Nephron (organoid): ENCODE measurements around the gene BMX.

Experiments used
- H3K27ac Mint-ChIP-seq, 3 experiments: 2 replicates each; pipeline ENCODE4 v1.8.0; 2020; ENCODE audit warnings: mixed read lengths in 3 of 3, mild to moderate bottlenecking in 2 of 3, moderate library complexity in 1 of 3
- H3K27me3 Mint-ChIP-seq: 2 replicates; pipeline ENCODE4 v1.8.0; 2021; ENCODE audit warnings: low read depth, mild to moderate bottlenecking, moderate library complexity, mixed read lengths
- H3K36me3 Mint-ChIP-seq: 2 replicates; pipeline ENCODE4 v1.8.0; 2020; ENCODE audit warnings: low read depth, mixed read lengths
- H3K4me1 Mint-ChIP-seq: 2 replicates; pipeline ENCODE4 v1.8.0; 2020; ENCODE audit warnings: mixed read lengths
- H3K4me3 Mint-ChIP-seq, 3 experiments: 2 replicates each; pipeline ENCODE4 v1.8.0; 2020; ENCODE audit warnings: mild to moderate bottlenecking in 3 of 3, mixed read lengths in 3 of 3, moderate library complexity in 2 of 3
- H3K9me3 Mint-ChIP-seq: 2 replicates; pipeline ENCODE4 v1.8.0; 2020; ENCODE audit warnings: mixed read lengths
- CTCF ChIP-seq, 3 experiments: fragments of 200-600 bp; sonication (generic); IDR thresholded peaks; one replicate each; pipeline ENCODE4 v1.5.0; 2021; ENCODE audit warnings: antibody characterized with exemption in 3 of 3; ENCODE audit not compliant: unreplicated experiment in 3 of 3

BMX gene

GRCh38 chrX:15469613-15470012, 31.0 kb upstream of the BMX start:
- H3K9me3 Mint-ChIP-seq, result no peaks in the 10 kb centered on the region
- no peaks in the 10 kb centered on the region for H3K36me3 Mint-ChIP-seq
- H3K4me3 Mint-ChIP-seq, result no peak overlapping the region
- H3K4me1 Mint-ChIP-seq, result peaks cover 40% of the 10 kb centered on the region
- no peaks in the 10 kb centered on the region for H3K27me3 Mint-ChIP-seq
- no peak overlapping the region for H3K27ac Mint-ChIP-seq
- no peak for TF ChIP-seq CTCF (IDR thresholded peaks at IDR 0.05; ENCODE audit: unreplicated experiment in 3 of 3)

- H3K27me3 Mint-ChIP-seq, result no peaks in the 10 kb centered on the region
- no peaks in the 10 kb centered on the region for H3K9me3 Mint-ChIP-seq
- no peaks in the 10 kb centered on the region for H3K36me3 Mint-ChIP-seq
- no peak overlapping the region for H3K4me3 Mint-ChIP-seq
- peak; percentile 78 to 90 (median 82) for TF ChIP-seq CTCF (IDR thresholded peaks at IDR 0.05; ENCODE audit: unreplicated experiment in 3 of 3)
- H3K4me1 Mint-ChIP-seq, result peaks cover 41% of the 10 kb centered on the region
- H3K27ac Mint-ChIP-seq, result peak overlapping the region; percentile 0 to 58 (median 7)
Observed at GRCh38 chrX:15471028-15471427, 29.6 kb upstream of the BMX start.

GRCh38 chrX:15472531-15472930, 28.1 kb upstream of the BMX start:
- peaks cover 33% of the 10 kb centered on the region for H3K4me1 Mint-ChIP-seq
- no peaks in the 10 kb centered on the region for H3K27me3 Mint-ChIP-seq
- no peaks in the 10 kb centered on the region for H3K36me3 Mint-ChIP-seq

GRCh38 chrX:15474028-15474427, 26.6 kb upstream of the BMX start:
- peaks cover 24% of the 10 kb centered on the region for H3K4me1 Mint-ChIP-seq
- H3K4me3 Mint-ChIP-seq, result peak overlapping the region in 1 of 3 experiments; percentile 37
- H3K27me3 Mint-ChIP-seq, result no peaks in the 10 kb centered on the region
- H3K9me3 Mint-ChIP-seq, result no peaks in the 10 kb centered on the region
- TF ChIP-seq CTCF (IDR thresholded peaks at IDR 0.05; ENCODE audit: unreplicated experiment in 3 of 3), result no peak
- peak overlapping the region; percentile 11 to 90 (median 77) for H3K27ac Mint-ChIP-seq
- H3K36me3 Mint-ChIP-seq, result no peaks in the 10 kb centered on the region

More at GRCh38 chrX:15472531-15472930, 28.1 kb upstream of the BMX start:
- Mint-ChIP-seq H3K9me3 (no peaks in the 10 kb centered on the region), H3K4me3 (no peak overlapping the region), H3K27ac (no peak overlapping the region)
- TF ChIP-seq CTCF (IDR thresholded peaks at IDR 0.05; ENCODE audit: unreplicated experiment in 3 of 3), result no peak

GRCh38 chrX:15475021-15475420, 25.6 kb upstream of the BMX start:
- TF ChIP-seq CTCF (IDR thresholded peaks at IDR 0.05; ENCODE audit: unreplicated experiment in 3 of 3), result no peak
- Mint-ChIP-seq H3K27ac (no peak overlapping the region), H3K36me3 (peaks cover under 1% of the 10 kb centered on the region), H3K4me1 (peaks cover 24% of the 10 kb centered on the region), H3K4me3 (no peak overlapping the region), H3K27me3 (no peaks in the 10 kb centered on the region), H3K9me3 (no peaks in the 10 kb centered on the region)

GRCh38 chrX:15475486-15475885, 25.1 kb upstream of the BMX start:
- Mint-ChIP-seq H3K4me3 (no peak overlapping the region), H3K27me3 (no peaks in the 10 kb centered on the region), H3K9me3 (peaks cover 2% of the 10 kb centered on the region), H3K36me3 (peaks cover 5% of the 10 kb centered on the region), H3K4me1 (peaks cover 24% of the 10 kb centered on the region), H3K27ac (no peak overlapping the region)
- TF ChIP-seq CTCF (IDR thresholded peaks at IDR 0.05; ENCODE audit: unreplicated experiment in 3 of 3), result no peak
